ENCODE results near the gene LINGO1.

The LINGO1 gene

GRCh38 chr15:77573802-77574201, 58.9 kb downstream of the LINGO1 start:
- DNase-seq (ENCODE audit: low read depth in 2 of 2) = no peak

GRCh38 chr15:77572186-77572585, 60.5 kb downstream of the LINGO1 start:
- no peak for DNase-seq (ENCODE audit: low read depth in 2 of 2)

GRCh38 chr15:77571741-77572140, 61.0 kb downstream of the LINGO1 start:
- DNase-seq (ENCODE audit: low read depth in 2 of 2) = no peak

GRCh38 chr15:77571181-77571580, 61.5 kb downstream of the LINGO1 start:
- DNase-seq (ENCODE audit: low read depth in 2 of 2) = no peak

GRCh38 chr15:77569729-77570125, 63.0 kb downstream of the LINGO1 start:
- DNase-seq (ENCODE audit: low read depth in 2 of 2) = no peak

GRCh38 chr15:77568973-77569728, 63.6 kb downstream of the LINGO1 start:
- no peak for DNase-seq (ENCODE audit: low read depth in 2 of 2)

- no peak for DNase-seq (ENCODE audit: low read depth in 2 of 2)
Measured at GRCh38 chr15:77568014-77568972, 64.4 kb downstream of the LINGO1 start.

- DNase-seq (ENCODE audit: low read depth in 2 of 2) = no peak
Measured at GRCh38 chr15:77567202-77567601, 65.5 kb downstream of the LINGO1 start.

GRCh38 chr15:77566092-77566491, 66.6 kb downstream of the LINGO1 start:
- no peak for DNase-seq (ENCODE audit: low read depth in 2 of 2)

GRCh38 chr15:77565378-77565915, 67.3 kb downstream of the LINGO1 start:
- DNase-seq (ENCODE audit: low read depth in 2 of 2) = no peak

- DNase-seq (ENCODE audit: low read depth in 2 of 2) = no peak
Measured at GRCh38 chr15:77564938-77565337, 67.8 kb downstream of the LINGO1 start.

- DNase-seq (ENCODE audit: low read depth in 2 of 2) = no peak
Measured at GRCh38 chr15:77564341-77564740, 68.4 kb downstream of the LINGO1 start.

- DNase-seq (ENCODE audit: low read depth in 2 of 2) = no peak
Measured at GRCh38 chr15:77563623-77564156, 69.0 kb downstream of the LINGO1 start.
